ENCODE results near the gene CELF2.

The CELF2 gene

DNA sequence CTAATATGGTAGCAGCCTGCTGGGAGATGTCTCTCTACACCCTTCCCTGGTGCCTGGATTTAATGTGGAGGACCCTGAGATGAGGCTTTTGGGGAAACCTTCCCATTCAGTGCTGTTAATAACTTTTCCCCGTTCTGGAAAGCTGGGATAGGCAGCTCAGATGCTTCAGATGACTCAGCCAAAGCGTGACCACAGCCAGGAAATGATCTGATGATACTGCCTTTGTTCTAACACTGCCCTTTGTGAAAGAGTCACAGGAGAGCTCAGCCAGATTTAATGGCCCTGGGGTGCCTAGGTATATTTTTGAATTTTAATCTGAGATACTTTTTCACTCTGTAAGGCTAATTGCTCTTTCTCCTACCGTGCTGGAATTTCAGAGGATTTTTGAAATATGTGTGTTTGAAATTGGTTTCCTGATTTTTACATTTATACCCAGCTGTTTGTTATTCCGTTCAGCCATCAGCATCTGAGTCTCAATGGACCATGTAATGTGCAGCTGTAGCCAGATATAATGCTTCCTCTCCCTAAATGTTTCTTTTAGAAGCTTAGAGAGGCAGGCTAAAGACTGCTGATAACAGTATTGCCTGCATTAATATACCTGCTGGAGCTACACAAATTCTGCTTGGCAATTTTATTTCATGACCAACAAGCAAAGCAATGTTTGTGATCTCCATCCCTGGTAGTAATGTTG, 17.8 kb downstream of the CELF2 start:
- POLR2A ChIA-PET, result interaction anchor here (1.1 kb wide), 1 partner anchor 17 kb away, joined by 5 read pairs; the partner anchor contains the start of gene CELF2
- no peak overlapping the region; the same call in 1 of the 2 replicates for H3K27ac ChIP-seq (ENCODE audit: extremely low read depth, low read depth, low read length)

GRCh38 chr10:11036424-11037011, 18.8 kb downstream of the CELF2 start:
- Histone ChIP-seq H3K4me1 (ENCODE audit: control insufficient read depth, insufficient read depth, low read length) (no peaks in the 10 kb centered on the region), H3K27ac (ENCODE audit: extremely low read depth, low read depth, low read length) (no peak overlapping the region), H3K36me3 (ENCODE audit: control insufficient read depth in 2 of 2, insufficient read depth in 1 of 2, low read length in 2 of 2) (no peaks in the 10 kb centered on the region), H3K4me3 (ENCODE audit: low read depth, low read length) (no peak overlapping the region), H3K9me3 (ENCODE audit: control insufficient read depth, insufficient read depth, low read depth, low read length) (no peaks in the 10 kb centered on the region)
- CTCF ChIA-PET, result interaction anchor here (0.9 to 1.9 kb wide), 7 partner anchors 9 to 1705 kb away, joined by 3 to 8 read pairs (median 5); no protein-coding TSS in a partner anchor
- TF ChIP-seq REPIN1 (tag by site-specific recombination; IDR thresholded peaks at IDR 0.05; ENCODE audit: low read depth) (no peak), ZSCAN23 (tag by site-specific recombination; IDR thresholded peaks at IDR 0.05) (no peak), ZNF416 (tag by site-specific recombination; IDR thresholded peaks at IDR 0.05) (no peak), ZNF654 (tag by site-specific recombination; IDR thresholded peaks at IDR 0.05; ENCODE audit: low read depth) (peak; percentile 54), KLF1 (tag by site-specific recombination; IDR thresholded peaks at IDR 0.05) (no peak), IKZF3 (tag by site-specific recombination; IDR thresholded peaks at IDR 0.05) (peak; percentile 69; the same call in 1 of the 2 replicates), SCRT2 (tag by site-specific recombination; IDR thresholded peaks at IDR 0.05) (no peak), GLIS1 (tag by site-specific recombination; IDR thresholded peaks at IDR 0.05) (no peak), ZNF19 (tag by site-specific recombination; IDR thresholded peaks at IDR 0.05; ENCODE audit: low read depth) (no peak), ZNF48 (tag by site-specific recombination; IDR thresholded peaks at IDR 0.05) (no peak), ZNF660 (tag by site-specific recombination; IDR thresholded peaks at IDR 0.05) (peak; percentile 65; the same call in 1 of the 2 replicates), ZNF140 (tag by site-specific recombination; IDR thresholded peaks at IDR 0.05) (no peak), FEZF1 (tag by site-specific recombination; IDR thresholded peaks at IDR 0.05) (peak; percentile 10; the same call in 1 of the 2 replicates), ZNF280D (tag by site-specific recombination; IDR thresholded peaks at IDR 0.05) (no peak), GLIS2 (tag by site-specific recombination; IDR thresholded peaks at IDR 0.05) (no peak), ZNF510 (tag by site-specific recombination; IDR thresholded peaks at IDR 0.05; ENCODE audit: insufficient replicate concordance) (no peak)
- POLR2A ChIA-PET, result no interaction called here

More for the DNA sequence above, 17.8 kb downstream of the CELF2 start:
- Histone ChIP-seq H3K4me1 (ENCODE audit: control insufficient read depth, insufficient read depth, low read length) (no peaks in the 10 kb centered on the region), H3K36me3 (ENCODE audit: control insufficient read depth in 2 of 2, insufficient read depth in 1 of 2, low read length in 2 of 2) (no peaks in the 10 kb centered on the region), H3K9me3 (ENCODE audit: control insufficient read depth, insufficient read depth, low read depth, low read length) (no peaks in the 10 kb centered on the region), H3K4me3 (ENCODE audit: low read depth, low read length) (no peak overlapping the region)
- CTCF ChIA-PET, result interaction anchor here (0.5 to 1.9 kb wide), 16 partner anchors 8 to 1704 kb away, joined by 3 to 8 read pairs (median 3); no protein-coding TSS in a partner anchor
- TF ChIP-seq ZNF600 (tag by site-specific recombination; IDR thresholded peaks at IDR 0.05), result peak; percentile 59
- peak; percentile 32; the same call in 1 of the 2 replicates for TF ChIP-seq ZNF394 (tag by site-specific recombination; IDR thresholded peaks at IDR 0.05; ENCODE audit: borderline replicate concordance)
- peak; percentile 34; the same call in 1 of the 2 replicates for TF ChIP-seq ZNF366 (tag by site-specific recombination; conservative IDR thresholded peaks at IDR 0.05)
- no peak for TF ChIP-seq ZBTB48 (tag by site-specific recombination; IDR thresholded peaks at IDR 0.05)
- TF ChIP-seq ZNF777 (tag by site-specific recombination; IDR thresholded peaks at IDR 0.05; ENCODE audit: borderline replicate concordance), result no peak
